CD14-positive monocyte (primary cell): ENCODE data around the gene RNF152. TPM values are rescaled to one million over a fixed set of nuclear protein-coding genes. Genes with fewer than 3 reads are reported as not detected.

Source experiments
- DNase-seq, 3 donors: peaks; one replicate each; pipeline ENCODE4 v3.0.0-alpha.2; 2011 to 2022
- H2AFZ ChIP-seq: 2 replicates; pipeline ENCODE4 v1.6.0; 2012; ENCODE audit warnings: mild to moderate bottlenecking, low read depth, low read length, inconsistent platforms; ENCODE audit not compliant: insufficient read depth, poor library complexity, severe bottlenecking
- H3K27ac ChIP-seq, 2 donors: 1 replicate in 1 of 2; 2 replicates in 1 of 2; pipeline ENCODE4 v1.5.1; 2012 to 2013; ENCODE audit warnings: low read length in 2 of 2, control low read depth in 1 of 2, inconsistent platforms in 1 of 2, low read depth in 1 of 2, mild to moderate bottlenecking in 1 of 2
- H3K27me3 ChIP-seq, 2 donors: one replicate each; pipeline versions ENCODE4 v1.6.0 to v1.6.1; 2011 to 2013; ENCODE audit warnings: low read length in 2 of 2; ENCODE audit not compliant: control insufficient read depth in 2 of 2, insufficient read depth in 2 of 2
- H3K36me3 ChIP-seq, 2 donors: replicated peaks in 1 of 2; 1 replicate in 1 of 2; 2 replicates in 1 of 2; pipeline versions ENCODE4 v1.5.1 to v1.6.1; 2012 to 2013; ENCODE audit warnings: low read length in 2 of 2, control low read depth in 1 of 2, inconsistent platforms in 1 of 2, mild to moderate bottlenecking in 1 of 2; ENCODE audit not compliant: insufficient read depth in 2 of 2, control insufficient read depth in 1 of 2
- H3K4me1 ChIP-seq, 2 donors: 1 replicate in 1 of 2; 2 replicates in 1 of 2; pipeline versions ENCODE4 v1.5.1 to v1.6.1; 2012 to 2013; ENCODE audit warnings: low read length in 2 of 2, control low read depth in 1 of 2, inconsistent platforms in 1 of 2, mild to moderate bottlenecking in 1 of 2, moderate library complexity in 1 of 2; ENCODE audit not compliant: insufficient read depth in 2 of 2, control insufficient read depth in 1 of 2
- H3K4me2 ChIP-seq: replicated peaks from 2 replicates; pipeline ENCODE3; 2012; ENCODE audit warnings: low read length, moderate library complexity, mild to moderate bottlenecking; ENCODE audit not compliant: poor library complexity, severe bottlenecking; ENCODE audit errors: extremely low read depth
- H3K4me3 ChIP-seq, 3 experiments: fragments of 200-600 bp in 1 of 3; sonication (generic) in 1 of 3; replicated peaks in 1 of 3; 1 replicate in 2 of 3; 2 replicates in 1 of 3; pipeline ENCODE4 v1.5.1; 2011 to 2013; ENCODE audit warnings: low read length in 3 of 3, mild to moderate bottlenecking in 3 of 3, control low read depth in 2 of 3, low read depth in 2 of 3, inconsistent platforms in 1 of 3, moderate library complexity in 1 of 3
- H3K79me2 ChIP-seq: 2 replicates; pipeline ENCODE4 v1.6.0; 2012; ENCODE audit warnings: mild to moderate bottlenecking, control low read depth, inconsistent platforms, low read length, moderate library complexity; ENCODE audit not compliant: insufficient read depth
- H3K9ac ChIP-seq: 2 replicates; pipeline ENCODE4 v1.6.0; 2017; ENCODE audit warnings: low read length, mild to moderate bottlenecking; ENCODE audit not compliant: insufficient read depth, poor library complexity, severe bottlenecking
- H3K9me3 ChIP-seq, 2 donors: replicated peaks in 1 of 2; 1 replicate in 1 of 2; 2 replicates in 1 of 2; pipeline versions ENCODE4 v1.5.1 to v1.6.1; 2012 to 2013; ENCODE audit warnings: low read length in 2 of 2, control low read depth in 1 of 2; ENCODE audit not compliant: control insufficient read depth in 1 of 2, insufficient read depth in 1 of 2
- H4K20me1 ChIP-seq: 2 replicates; pipeline ENCODE4 v1.6.0; 2012; ENCODE audit warnings: mild to moderate bottlenecking, low read length, control low read depth, moderate library complexity; ENCODE audit not compliant: insufficient read depth
- H3K27ac Mint-ChIP-seq, 7 donors: one replicate each; pipeline ENCODE4 v1.8.0; 2020; ENCODE audit warnings: mild to moderate bottlenecking in 7 of 7, mixed read lengths in 7 of 7, moderate library complexity in 6 of 7, inconsistent platforms in 2 of 7
- H3K27me3 Mint-ChIP-seq, 3 donors: one replicate each; pipeline ENCODE4 v1.8.0; 2021 to 2022; ENCODE audit warnings: low read depth in 3 of 3, mild to moderate bottlenecking in 3 of 3, mixed read lengths in 3 of 3, moderate library complexity in 3 of 3, inconsistent platforms in 1 of 3
- H3K36me3 Mint-ChIP-seq, 2 donors: one replicate each; pipeline ENCODE4 v1.8.0; 2020; ENCODE audit warnings: mixed read lengths in 2 of 2, inconsistent platforms in 1 of 2, mild to moderate bottlenecking in 1 of 2
- H3K4me1 Mint-ChIP-seq: one replicate; pipeline ENCODE4 v1.8.0; 2020; ENCODE audit warnings: mild to moderate bottlenecking, mixed read lengths
- H3K4me3 Mint-ChIP-seq, 2 donors: one replicate each; pipeline ENCODE4 v1.8.0; 2020; ENCODE audit warnings: mild to moderate bottlenecking in 2 of 2, mixed read lengths in 2 of 2, moderate library complexity in 1 of 2
- H3K9me3 Mint-ChIP-seq, 7 donors: one replicate each; pipeline ENCODE4 v1.8.0; 2020 to 2022; ENCODE audit warnings: mixed read lengths in 7 of 7, mild to moderate bottlenecking in 6 of 7, moderate library complexity in 6 of 7, inconsistent platforms in 2 of 7
- CTCF ChIP-seq: fragments of 200-600 bp; IDR thresholded peaks from one replicate; pipeline ENCODE4 v1.8.0; 2022; ENCODE audit warnings: antibody characterized with exemption, mild to moderate bottlenecking
- WGBS: methylation state at CpG from one replicate; pipeline ENCODE4 v1.1.5; 2013; ENCODE audit warnings: missing lambda C conversion rate; ENCODE audit not compliant: insufficient coverage; 5-methylcytosine and 5-hydroxymethylcytosine counted together
- intact Hi-C, 2 donors: fragments of 100-400 bp; cut with micrococcal nuclease; formaldehyde crosslinking; loops; one replicate each; pipeline versions ENCODE4 v1.15.0 to v1.15.1; 2023
- polyA plus RNA-seq, 3 donors: library from polyadenylated mRNA; depleted of rRNA in 1 of 3; unstranded in 2 of 3; stranded (reverse) in 1 of 3; fragments of 300-500 nt in 2 of 3; fragments of >200 nt in 1 of 3; fragmentation: Illumina TruSeq in 2 of 3; gene quantifications; 1 replicate in 2 of 3; 2 replicates in 1 of 3; pipeline ENCODE4 v1.2.3, GENCODE V29; 2012 to 2021

The RNF152 gene
- polyA plus RNA-seq, 3 donors, result 0.03 to 0.54 (median 0.45) TPM

- no peaks in the 10 kb centered on the region for H3K79me2 ChIP-seq
- no peaks in the 10 kb centered on the region for H3K9me3 ChIP-seq
- no peaks in the 10 kb centered on the region for H4K20me1 ChIP-seq
- intact Hi-C loops, result no loop called here
- peaks cover 0 to 5% (median 1%) of the 10 kb centered on the region in 7 donors for H3K9me3 Mint-ChIP-seq
- H3K36me3 ChIP-seq, result no peaks in the 10 kb centered on the region
- H3K27ac Mint-ChIP-seq, result peak overlapping the region in 1 of 7 donors; percentile 22
- no peak overlapping the region for H3K27ac ChIP-seq
- no peaks in the 10 kb centered on the region for H3K4me1 ChIP-seq
- no peak for TF ChIP-seq CTCF
- no peak overlapping the region for H2AFZ ChIP-seq
- H3K27me3 Mint-ChIP-seq, result peaks cover 4 to 17% (median 8%) of the 10 kb centered on the region in 3 donors
- no peaks in the 10 kb centered on the region for H3K36me3 Mint-ChIP-seq
- WGBS, result 93% methylated on average over 15 of the region's 19 CpGs
- no peak for DNase-seq
- no peaks in the 10 kb centered on the region for H3K4me1 Mint-ChIP-seq
- H3K4me3 ChIP-seq, result no peak overlapping the region
- H3K4me3 Mint-ChIP-seq, result no peak overlapping the region
- no peak overlapping the region for H3K9ac ChIP-seq
- peaks cover 0 to 2% of the 10 kb centered on the region in 2 donors for H3K27me3 ChIP-seq
- H3K4me2 ChIP-seq, result no peak overlapping the region
Measured at GRCh38 chr18:61855449-61856378, 37.1 kb downstream of the RNF152 start.

GRCh38 chr18:61854578-61855448, 38.0 kb downstream of the RNF152 start:
- Mint-ChIP-seq H3K27me3 (peaks cover 4 to 20% (median 5%) of the 10 kb centered on the region in 3 donors), H3K4me1 (no peaks in the 10 kb centered on the region), H3K4me3 (no peak overlapping the region), H3K36me3 (no peaks in the 10 kb centered on the region), H3K9me3 (peaks cover 0 to 5% (median 0%) of the 10 kb centered on the region in 7 donors), H3K27ac (no peak overlapping the region)
- 84% methylated on average over 7 of the region's 9 CpGs for WGBS
- H3K27ac ChIP-seq, result no peak overlapping the region
- no peaks in the 10 kb centered on the region for H4K20me1 ChIP-seq
- H3K79me2 ChIP-seq, result no peaks in the 10 kb centered on the region
- H3K9me3 ChIP-seq, result no peaks in the 10 kb centered on the region
- H2AFZ ChIP-seq, result no peak overlapping the region
- no peak overlapping the region for H3K4me2 ChIP-seq
- no peak for DNase-seq
- no peak overlapping the region for H3K9ac ChIP-seq
- intact Hi-C loops, result no loop called here
- TF ChIP-seq CTCF, result no peak
- no peaks in the 10 kb centered on the region for H3K4me1 ChIP-seq
- H3K4me3 ChIP-seq, result no peak overlapping the region
- H3K27me3 ChIP-seq, result peaks cover under 1 to 2% of the 10 kb centered on the region in 2 donors
- H3K36me3 ChIP-seq, result no peaks in the 10 kb centered on the region
